Fibroblast of skin of back (primary cell): ENCODE results near the gene CD22.

ENCODE experiments used
- DNase-seq: peaks from one replicate; pipeline ENCODE4 v3.0.0-alpha.2; 2013

The CD22 gene

DNA sequence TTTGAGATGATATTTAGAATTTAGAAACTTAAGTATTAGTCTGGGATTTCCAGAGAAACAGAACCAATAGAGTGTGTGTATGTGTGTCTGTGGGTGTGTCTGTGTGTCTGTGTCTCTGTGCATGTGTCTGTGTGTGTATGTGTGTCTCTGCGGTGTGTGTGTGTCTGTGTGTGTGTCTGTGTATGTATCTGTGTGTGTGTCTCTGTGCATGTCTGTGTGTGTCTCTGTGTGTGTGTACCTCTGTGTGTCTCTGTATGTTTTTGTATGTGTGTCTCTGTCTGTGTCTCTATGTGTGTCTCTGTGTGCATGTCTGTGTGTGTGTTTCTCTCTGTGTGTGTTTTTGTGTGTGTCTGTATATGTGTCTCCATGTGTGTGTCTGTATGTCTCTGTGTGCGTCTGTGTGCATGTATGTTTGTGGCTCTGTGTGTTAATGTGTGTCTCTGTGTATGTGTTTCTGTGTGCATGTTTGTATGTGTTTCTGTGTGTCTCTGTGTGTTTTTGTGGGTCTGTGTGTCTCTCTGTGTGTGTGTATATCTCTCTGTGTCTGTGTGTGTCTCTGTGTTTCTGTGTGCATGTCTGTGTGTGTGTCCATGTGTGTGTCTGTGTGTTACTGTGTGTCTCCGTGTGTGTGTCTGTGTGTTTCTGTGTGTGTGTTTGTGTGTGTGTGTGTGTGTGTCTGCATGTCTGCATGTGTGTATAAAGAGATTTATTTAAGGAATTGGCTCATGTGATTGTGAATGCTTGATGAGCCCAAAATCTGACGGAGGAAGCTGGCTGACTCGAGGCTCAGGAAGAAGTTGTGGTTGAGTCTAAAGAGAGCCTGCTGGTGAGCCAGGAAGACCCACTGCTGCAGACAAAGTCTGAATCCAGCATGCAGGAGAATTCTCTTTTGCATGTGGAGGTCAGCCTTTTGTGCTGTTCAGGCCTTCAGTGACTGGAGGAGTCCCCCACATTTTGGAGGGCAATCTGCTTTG is 64.0 kb downstream of the CD22 start:
- DNase-seq = no peak

DNA sequence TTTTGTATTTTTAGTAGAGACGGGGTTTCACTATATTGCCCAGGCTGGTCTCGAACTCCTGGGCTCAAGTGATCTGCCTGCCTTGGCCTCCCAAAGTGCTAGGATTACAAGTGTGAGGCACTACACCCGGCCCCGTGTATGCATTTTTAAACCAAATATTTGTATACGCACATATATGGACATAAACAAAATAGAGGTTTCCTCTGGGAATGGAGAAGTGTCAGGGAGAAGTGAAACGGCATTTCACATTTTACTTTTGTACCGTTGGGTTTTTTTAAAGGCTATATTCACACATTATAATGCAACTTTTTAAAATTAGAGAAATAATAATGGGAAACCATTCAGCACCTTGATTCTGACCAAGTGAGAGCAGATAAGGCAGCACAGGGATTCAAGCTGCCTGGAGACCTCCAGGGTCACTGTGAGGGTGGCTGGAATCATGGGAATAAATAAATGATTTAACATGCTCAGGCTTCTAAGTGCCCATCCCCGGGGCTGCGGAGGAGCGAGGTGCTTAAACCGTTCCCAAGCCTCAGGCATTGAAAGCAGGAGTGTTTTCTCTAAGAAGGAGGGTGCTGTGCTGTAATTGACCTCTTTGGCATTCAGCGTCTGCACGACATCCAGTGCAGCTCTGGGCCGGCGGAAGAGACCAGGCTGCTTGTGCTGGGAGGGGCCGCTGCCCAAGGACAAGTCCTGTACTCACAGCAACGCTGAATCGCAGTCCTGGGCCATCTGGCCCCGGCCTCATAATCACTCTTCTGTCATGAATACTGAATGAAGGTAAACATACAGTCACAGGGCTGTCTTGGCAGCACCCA is 66.6 kb downstream of the CD22 start:
- DNase-seq = no peak

- DNase-seq = no peak
Observed at GRCh38 chr19:35396240-35396885, 67.4 kb downstream of the CD22 start.
